ENCODE measurements around the gene CD79A.

DNA sequence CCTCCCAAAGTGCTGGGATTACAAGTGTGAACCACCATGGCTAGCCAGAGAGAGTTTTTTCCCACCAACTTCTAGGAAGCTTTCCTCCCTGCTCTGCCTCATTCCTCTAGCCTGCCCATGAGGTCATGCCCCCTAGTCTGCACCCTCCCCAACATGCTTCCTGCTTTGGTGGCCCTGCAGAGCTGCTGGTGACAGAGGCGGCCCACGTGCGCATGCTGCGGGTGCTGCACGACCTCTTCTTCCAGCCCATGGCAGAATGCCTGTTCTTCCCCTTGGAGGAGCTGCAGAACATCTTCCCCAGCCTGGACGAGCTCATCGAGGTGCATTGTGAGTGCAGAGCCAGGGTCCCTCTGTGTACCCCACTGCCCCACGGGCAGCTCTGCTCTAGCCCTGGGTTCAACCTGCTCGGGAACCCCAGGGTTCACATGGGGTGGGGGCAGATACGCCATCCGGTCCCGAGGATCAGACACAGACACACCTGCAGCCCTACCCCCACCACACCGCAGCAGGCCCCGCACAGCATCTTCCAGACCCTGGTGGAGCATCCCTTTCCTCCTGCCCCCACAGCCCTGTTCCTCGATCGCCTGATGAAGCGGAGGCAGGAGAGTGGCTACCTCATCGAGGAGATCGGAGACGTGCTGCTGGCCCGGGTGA lies 24.8 kb downstream of the CD79A start:
- TF ChIP-seq, protein P1, sequence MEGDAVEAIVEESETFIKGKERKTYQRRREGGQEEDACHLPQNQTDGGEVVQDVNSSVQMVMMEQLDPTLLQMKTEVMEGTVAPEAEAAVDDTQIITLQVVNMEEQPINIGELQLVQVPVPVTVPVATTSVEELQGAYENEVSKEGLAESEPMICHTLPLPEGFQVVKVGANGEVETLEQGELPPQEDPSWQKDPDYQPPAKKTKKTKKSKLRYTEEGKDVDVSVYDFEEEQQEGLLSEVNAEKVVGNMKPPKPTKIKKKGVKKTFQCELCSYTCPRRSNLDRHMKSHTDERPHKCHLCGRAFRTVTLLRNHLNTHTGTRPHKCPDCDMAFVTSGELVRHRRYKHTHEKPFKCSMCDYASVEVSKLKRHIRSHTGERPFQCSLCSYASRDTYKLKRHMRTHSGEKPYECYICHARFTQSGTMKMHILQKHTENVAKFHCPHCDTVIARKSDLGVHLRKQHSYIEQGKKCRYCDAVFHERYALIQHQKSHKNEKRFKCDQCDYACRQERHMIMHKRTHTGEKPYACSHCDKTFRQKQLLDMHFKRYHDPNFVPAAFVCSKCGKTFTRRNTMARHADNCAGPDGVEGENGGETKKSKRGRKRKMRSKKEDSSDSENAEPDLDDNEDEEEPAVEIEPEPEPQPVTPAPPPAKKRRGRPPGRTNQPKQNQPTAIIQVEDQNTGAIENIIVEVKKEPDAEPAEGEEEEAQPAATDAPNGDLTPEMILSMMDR (conservative IDR thresholded peaks at IDR 0.05): no peak
- TF ChIP-seq EZH2 (IDR thresholded peaks at IDR 0.05; ENCODE audit: low read depth): no peak

Measured in PC-9 (cell line).